Measurements from ENCODE around the gene FGFR4. TPM values are rescaled to one million over a fixed set of nuclear protein-coding genes. Genes with fewer than 3 reads are reported as not detected.
"Not testable (repeated sequence)": the region's sequence is repeated elsewhere in the genome, so short reads cannot be mapped to it uniquely, and the experiment has no call there.

Gene FGFR4
- total RNA-seq, 1 experiment from 2014 or later = 291 TPM

GRCh38 chr5:177043114-177043513 is 43.6 kb upstream of the FGFR4 start:
- no peak for TF ChIP-seq CTCF (IDR thresholded peaks at IDR 0.05; ENCODE audit: unreplicated experiment)
- no peaks in the 10 kb centered on the region for H3K9me3 Mint-ChIP-seq (ENCODE audit: low read depth, unreplicated experiment)
- no peak overlapping the region for H3K27ac Mint-ChIP-seq (ENCODE audit: unreplicated experiment)
- no peaks in the 10 kb centered on the region for H3K27me3 Mint-ChIP-seq (ENCODE audit: unreplicated experiment)
- intact Hi-C loops (cut with micrococcal nuclease; ENCODE audit: unreplicated experiment) = no loop called here
- no TSS peak for BruUV-seq (replicated peaks)
- no peak overlapping the region for H3K4me3 Mint-ChIP-seq (ENCODE audit: low read depth, unreplicated experiment)
- no peaks in the 10 kb centered on the region for H3K4me1 Mint-ChIP-seq (ENCODE audit: low read depth, unreplicated experiment)
- H3K36me3 Mint-ChIP-seq (ENCODE audit: insufficient read depth, unreplicated experiment) = peaks cover 13% of the 10 kb centered on the region
- DNase-seq = no peak
- CTCF ChIA-PET = interaction anchor here (0.7 kb wide), 1 partner anchor 237 kb away, joined by 4 read pairs; no protein-coding TSS in a partner anchor

- peaks cover 17% of the 10 kb centered on the region for H3K36me3 Mint-ChIP-seq (ENCODE audit: insufficient read depth, unreplicated experiment)
- no peaks in the 10 kb centered on the region for H3K27me3 Mint-ChIP-seq (ENCODE audit: unreplicated experiment)
- no peak for TF ChIP-seq CTCF (IDR thresholded peaks at IDR 0.05; ENCODE audit: unreplicated experiment)
- DNase-seq = no peak
- no peaks in the 10 kb centered on the region for H3K4me1 Mint-ChIP-seq (ENCODE audit: low read depth, unreplicated experiment)
- no peak overlapping the region for H3K4me3 Mint-ChIP-seq (ENCODE audit: low read depth, unreplicated experiment)
- no peaks in the 10 kb centered on the region for H3K9me3 Mint-ChIP-seq (ENCODE audit: low read depth, unreplicated experiment)
- H3K27ac Mint-ChIP-seq (ENCODE audit: unreplicated experiment) = no peak overlapping the region
- no TSS peak for BruUV-seq (replicated peaks)
- CTCF ChIA-PET = interaction anchor here (0.7 to 1.2 kb wide), 2 partner anchors 28 to 237 kb away, joined by 3 to 4 read pairs; no protein-coding TSS in a partner anchor
- intact Hi-C loops (cut with micrococcal nuclease; ENCODE audit: unreplicated experiment) = no loop called here
Observed at GRCh38 chr5:177043958-177044357, 42.8 kb upstream of the FGFR4 start.

- TF ChIP-seq CTCF (IDR thresholded peaks at IDR 0.05; ENCODE audit: unreplicated experiment) = no peak
- BruUV-seq (replicated peaks) = no TSS peak
- no peaks in the 10 kb centered on the region for H3K27me3 Mint-ChIP-seq (ENCODE audit: unreplicated experiment)
- H3K27ac Mint-ChIP-seq (ENCODE audit: unreplicated experiment) = no peak overlapping the region
- CTCF ChIA-PET = interaction anchor here (1.2 to 1.5 kb wide), 2 partner anchors 27 to 42 kb away, joined by 3 read pairs; partner anchors contain the start of gene FGFR4
- no peaks in the 10 kb centered on the region for H3K4me1 Mint-ChIP-seq (ENCODE audit: low read depth, unreplicated experiment)
- H3K36me3 Mint-ChIP-seq (ENCODE audit: insufficient read depth, unreplicated experiment) = peaks cover 20% of the 10 kb centered on the region
- intact Hi-C loops (cut with micrococcal nuclease; ENCODE audit: unreplicated experiment) = no loop called here
- no peaks in the 10 kb centered on the region for H3K9me3 Mint-ChIP-seq (ENCODE audit: low read depth, unreplicated experiment)
- no peak for DNase-seq
- no peak overlapping the region for H3K4me3 Mint-ChIP-seq (ENCODE audit: low read depth, unreplicated experiment)
Observed at GRCh38 chr5:177044641-177045040, 42.1 kb upstream of the FGFR4 start.

GRCh38 chr5:177045631-177046030 is 41.1 kb upstream of the FGFR4 start:
- intact Hi-C loops (cut with micrococcal nuclease; ENCODE audit: unreplicated experiment) = no loop called here
- DNase-seq = no peak
- Mint-ChIP-seq H3K4me1 (ENCODE audit: low read depth, unreplicated experiment) (no peaks in the 10 kb centered on the region), H3K27ac (ENCODE audit: unreplicated experiment) (no peak overlapping the region), H3K36me3 (ENCODE audit: insufficient read depth, unreplicated experiment) (peaks cover 26% of the 10 kb centered on the region), H3K9me3 (ENCODE audit: low read depth, unreplicated experiment) (no peaks in the 10 kb centered on the region), H3K4me3 (ENCODE audit: low read depth, unreplicated experiment) (no peak overlapping the region), H3K27me3 (ENCODE audit: unreplicated experiment) (no peaks in the 10 kb centered on the region)
- TF ChIP-seq CTCF (IDR thresholded peaks at IDR 0.05; ENCODE audit: unreplicated experiment) = no peak
- no TSS peak for BruUV-seq (replicated peaks)
- CTCF ChIA-PET = interaction anchor here (1.5 kb wide), 1 partner anchor 41 kb away, joined by 3 read pairs; the partner anchor contains the start of gene FGFR4

GRCh38 chr5:177048531-177048930 is 38.2 kb upstream of the FGFR4 start:
- H3K4me1 Mint-ChIP-seq (ENCODE audit: low read depth, unreplicated experiment); H3K27ac Mint-ChIP-seq (ENCODE audit: unreplicated experiment); H3K9me3 Mint-ChIP-seq (ENCODE audit: low read depth, unreplicated experiment); H3K27me3 Mint-ChIP-seq (ENCODE audit: unreplicated experiment); H3K4me3 Mint-ChIP-seq (ENCODE audit: low read depth, unreplicated experiment); intact Hi-C loops (cut with micrococcal nuclease; ENCODE audit: unreplicated experiment); DNase-seq; BruUV-seq (replicated peaks); CTCF ChIA-PET: not testable (repeated sequence)
- peaks cover 37% of the 10 kb centered on the region for H3K36me3 Mint-ChIP-seq (ENCODE audit: insufficient read depth, unreplicated experiment)

Data from Calu3 (cell line).